GM18909 (cell line): ENCODE results near the gene LDHD.
"Not testable (repeated sequence)": the region's sequence is repeated elsewhere in the genome, so short reads cannot be mapped to it uniquely, and the experiment has no call there.

Experiments
- ATAC-seq: cut with Tn5 transposase; IDR thresholded peaks from one replicate; pipeline ENCODE4 v1.9.1; 2021; ENCODE audit warnings: mild to moderate bottlenecking; ENCODE audit not compliant: unreplicated experiment, poor library complexity

The LDHD gene

GRCh38 chr16:75116081-75116910 lies at the start of gene LDHD:
Gene LDHD, minus strand, starts transcription at chr16:75116780. Its CDS starts 60 bp downstream, at chr16:75116720.
- peak; percentile 51 for ATAC-seq

- ATAC-seq, result no peak
Observed at GRCh38 chr16:75160386-75160785, 43.8 kb upstream of the LDHD start.

- no peak for ATAC-seq
Observed at GRCh38 chr16:75152635-75153034, 36.1 kb upstream of the LDHD start.

- ATAC-seq, result no peak
Observed at GRCh38 chr16:75151798-75152197, 35.2 kb upstream of the LDHD start.

- ATAC-seq, result peak; percentile 90
Observed at GRCh38 chr16:75148311-75149195, 32.0 kb upstream of the LDHD start, which contains the start of gene ZFP1. Gene ZFP1, plus strand, starts transcription at chr16:75148524. Its CDS starts 4,428 bp downstream, at chr16:75152952.

- ATAC-seq, result no peak
Observed at GRCh38 chr16:75147968-75148310, 31.4 kb upstream of the LDHD start.

GRCh38 chr16:75143941-75144340 lies 27.4 kb upstream of the LDHD start:
- no peak for ATAC-seq

- ATAC-seq, result no peak
Observed at GRCh38 chr16:75139498-75139897, 22.9 kb upstream of the LDHD start.

- no peak for ATAC-seq
Observed at GRCh38 chr16:75138636-75139035, 22.1 kb upstream of the LDHD start.

- ATAC-seq, result no peak
Observed at GRCh38 chr16:75138233-75138632, 21.7 kb upstream of the LDHD start.

GRCh38 chr16:75131081-75131480 lies 14.5 kb upstream of the LDHD start:
- ATAC-seq, result no peak

- ATAC-seq, result no peak
Observed at GRCh38 chr16:75130150-75130771, 13.7 kb upstream of the LDHD start.

- not testable (repeated sequence) for ATAC-seq
Observed at GRCh38 chr16:75129421-75130149, 13.0 kb upstream of the LDHD start.

- no peak for ATAC-seq
Observed at GRCh38 chr16:75127713-75128415, 11.3 kb upstream of the LDHD start.

GRCh38 chr16:75122609-75123008 lies 6.0 kb upstream of the LDHD start:
- ATAC-seq, result no peak

GRCh38 chr16:75121949-75122568 lies 5.5 kb upstream of the LDHD start:
- no peak for ATAC-seq

- ATAC-seq, result no peak
Observed at GRCh38 chr16:75120253-75120652, 3.7 kb upstream of the LDHD start.

GRCh38 chr16:75118943-75119539 lies 2.5 kb upstream of the LDHD start:
- ATAC-seq, result no peak

GRCh38 chr16:75116911-75117245 lies 298 bp upstream of the LDHD start:
- no peak for ATAC-seq
